CD4-positive, alpha-beta T cell treated with Interleukin-2 at 100 ng/mL for 4 hours (primary cell): ENCODE results near the gene BAHD1.

ENCODE experiments used
- DNase-seq: peaks from one replicate; pipeline ENCODE4 v3.0.0-alpha.2; 2020; ENCODE audit warnings: low spot score

The BAHD1 gene

GRCh38 chr15:40498891-40499290 lies 58.1 kb downstream of the BAHD1 start:
- no peak for DNase-seq

GRCh38 chr15:40499931-40500330 lies 59.2 kb downstream of the BAHD1 start:
- no peak for DNase-seq

GRCh38 chr15:40500568-40501330 lies 60.0 kb downstream of the BAHD1 start:
- no peak for DNase-seq

GRCh38 chr15:40501487-40501886 lies 60.7 kb downstream of the BAHD1 start:
- DNase-seq = no peak

- peak; percentile 62 for DNase-seq
Observed at GRCh38 chr15:40506964-40507571, 66.3 kb downstream of the BAHD1 start.

GRCh38 chr15:40508216-40508615 lies 67.5 kb downstream of the BAHD1 start:
- DNase-seq = no peak

GRCh38 chr15:40510201-40510600 lies 69.4 kb downstream of the BAHD1 start:
- DNase-seq = no peak

- DNase-seq = no peak
Observed at GRCh38 chr15:40511093-40511471, 70.3 kb downstream of the BAHD1 start.

GRCh38 chr15:40511472-40512133 lies 70.8 kb downstream of the BAHD1 start:
- DNase-seq = no peak

GRCh38 chr15:40512440-40512839 lies 71.7 kb downstream of the BAHD1 start:
- DNase-seq = no peak

- DNase-seq = no peak
Observed at GRCh38 chr15:40513609-40514008, 72.9 kb downstream of the BAHD1 start.

GRCh38 chr15:40516322-40516721 lies 75.6 kb downstream of the BAHD1 start:
- DNase-seq = no peak
